Measurements from ENCODE around the gene AZU1.

Gene AZU1, protein sequence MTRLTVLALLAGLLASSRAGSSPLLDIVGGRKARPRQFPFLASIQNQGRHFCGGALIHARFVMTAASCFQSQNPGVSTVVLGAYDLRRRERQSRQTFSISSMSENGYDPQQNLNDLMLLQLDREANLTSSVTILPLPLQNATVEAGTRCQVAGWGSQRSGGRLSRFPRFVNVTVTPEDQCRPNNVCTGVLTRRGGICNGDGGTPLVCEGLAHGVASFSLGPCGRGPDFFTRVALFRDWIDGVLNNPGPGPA

DNA sequence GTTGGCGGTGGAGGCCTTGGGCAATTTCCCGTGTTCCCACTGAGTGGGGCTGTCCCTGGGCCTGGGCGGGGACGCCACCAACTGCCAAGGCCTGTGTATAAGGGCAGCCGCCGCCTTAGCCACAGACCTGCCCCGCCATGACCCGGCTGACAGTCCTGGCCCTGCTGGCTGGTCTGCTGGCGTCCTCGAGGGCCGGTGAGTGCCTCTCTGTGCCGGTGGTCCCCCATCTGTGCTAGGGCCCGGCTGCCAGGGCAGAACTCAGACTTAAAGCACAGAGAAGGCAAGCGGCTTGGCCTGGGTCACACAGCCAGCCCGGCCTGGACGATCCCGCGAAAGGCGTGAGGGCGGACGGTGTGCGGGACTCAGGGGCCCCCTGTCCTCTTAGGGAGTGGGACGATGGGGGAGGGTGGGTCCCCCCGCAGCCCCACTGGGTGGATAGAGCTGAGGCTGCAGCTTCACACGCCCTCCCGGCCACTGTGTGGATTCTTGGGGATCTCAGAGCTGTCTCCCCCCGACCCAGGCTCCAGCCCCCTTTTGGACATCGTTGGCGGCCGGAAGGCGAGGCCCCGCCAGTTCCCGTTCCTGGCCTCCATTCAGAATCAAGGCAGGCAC, at the start of gene AZU1:
Gene AZU1, plus strand, starts transcription at position 128 of the 612 bp plus-strand sequence. Its CDS starts 10 bp downstream, at position 138.
- Mint-ChIP-seq H3K4me1 (no peaks in the 10 kb centered on the region), H3K27me3 (peaks cover 12% of the 10 kb centered on the region), H3K36me3 (ENCODE audit: insufficient read depth) (peaks cover 3% of the 10 kb centered on the region), H3K4me3 (no peak within 1 kb of the TSS), H3K9me3 (no peaks in the 10 kb centered on the region), H3K27ac (ENCODE audit: low read depth) (no peak within 1 kb of the TSS)
- ATAC-seq (replicated peaks; ENCODE audit: extremely low read depth, poor library complexity, severe bottlenecking) (no peak), DNase-seq (ENCODE audit: low spot score in 2 of 2) (no peak)

DNA sequence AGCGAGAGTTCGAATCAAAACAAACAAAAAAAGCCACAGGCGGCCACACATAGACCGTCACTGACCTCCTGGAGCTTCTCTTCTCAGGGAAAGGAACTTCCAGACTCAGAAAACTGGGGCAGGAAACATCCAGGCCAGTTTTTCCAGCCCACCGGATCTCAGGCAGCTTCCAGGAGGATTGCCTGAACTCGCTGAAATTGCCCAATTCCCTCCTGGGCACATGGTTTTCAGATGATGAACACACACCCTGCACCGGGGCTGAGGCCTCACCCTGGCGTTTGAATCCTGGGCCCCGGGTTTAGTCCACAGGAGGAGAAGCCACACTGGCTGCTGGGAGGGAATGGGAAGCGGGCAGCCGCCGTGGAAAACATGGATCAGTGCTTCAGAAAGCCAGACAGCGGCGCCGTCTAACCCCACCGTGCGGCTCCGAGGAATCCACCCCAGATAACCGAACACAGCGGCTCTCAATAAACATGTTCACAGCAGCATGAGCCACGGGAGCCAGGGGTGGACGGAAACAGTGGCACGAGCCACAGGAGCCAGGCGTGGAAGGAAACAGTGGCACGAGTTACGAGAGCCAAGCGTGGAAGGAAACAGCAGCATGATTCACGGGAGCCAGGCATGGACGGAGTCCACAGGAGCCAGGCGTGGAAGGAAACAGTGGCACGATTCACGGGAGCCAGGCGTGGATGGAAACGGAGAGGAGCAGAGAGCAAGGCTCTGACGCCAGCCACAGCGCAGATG, 48.6 kb upstream of the AZU1 start:
- no peak for ATAC-seq (replicated peaks; ENCODE audit: extremely low read depth, poor library complexity, severe bottlenecking)
- H3K27me3 Mint-ChIP-seq, result peaks cover 14% of the 10 kb centered on the region
- no peak for DNase-seq (ENCODE audit: low spot score in 2 of 2)
- H3K9me3 Mint-ChIP-seq, result no peaks in the 10 kb centered on the region
- no peak overlapping the region for H3K27ac Mint-ChIP-seq (ENCODE audit: low read depth)
- H3K36me3 Mint-ChIP-seq (ENCODE audit: insufficient read depth), result no peaks in the 10 kb centered on the region
- H3K4me1 Mint-ChIP-seq, result no peaks in the 10 kb centered on the region
- no peak overlapping the region for H3K4me3 Mint-ChIP-seq

DNA sequence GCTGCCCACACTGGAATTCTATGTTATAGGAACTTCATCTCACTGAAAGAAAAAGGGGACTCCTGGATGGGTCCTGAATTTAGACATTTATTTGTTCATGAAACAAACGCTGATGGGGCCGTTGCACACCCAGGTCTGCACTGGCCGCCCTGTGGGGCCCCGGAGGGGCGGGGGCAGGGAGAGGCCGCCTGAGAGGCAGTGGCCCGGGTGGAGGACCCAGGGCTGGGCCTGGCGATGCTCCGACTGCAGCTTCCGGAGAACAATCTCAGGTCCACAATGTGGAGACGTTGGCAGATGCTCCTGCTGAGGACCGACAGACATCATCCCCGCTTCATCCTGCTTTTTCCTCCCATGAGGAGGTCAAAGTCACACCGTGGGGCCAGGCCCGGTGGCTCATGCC, 46.7 kb upstream of the AZU1 start:
- H3K9me3 Mint-ChIP-seq, result no peaks in the 10 kb centered on the region
- H3K27me3 Mint-ChIP-seq, result peaks cover 14% of the 10 kb centered on the region
- DNase-seq (ENCODE audit: low spot score in 2 of 2) (no peak), ATAC-seq (replicated peaks; ENCODE audit: extremely low read depth, poor library complexity, severe bottlenecking) (no peak)
- no peak overlapping the region for H3K4me3 Mint-ChIP-seq
- no peaks in the 10 kb centered on the region for H3K36me3 Mint-ChIP-seq (ENCODE audit: insufficient read depth)
- no peak overlapping the region for H3K27ac Mint-ChIP-seq (ENCODE audit: low read depth)
- no peaks in the 10 kb centered on the region for H3K4me1 Mint-ChIP-seq

DNA sequence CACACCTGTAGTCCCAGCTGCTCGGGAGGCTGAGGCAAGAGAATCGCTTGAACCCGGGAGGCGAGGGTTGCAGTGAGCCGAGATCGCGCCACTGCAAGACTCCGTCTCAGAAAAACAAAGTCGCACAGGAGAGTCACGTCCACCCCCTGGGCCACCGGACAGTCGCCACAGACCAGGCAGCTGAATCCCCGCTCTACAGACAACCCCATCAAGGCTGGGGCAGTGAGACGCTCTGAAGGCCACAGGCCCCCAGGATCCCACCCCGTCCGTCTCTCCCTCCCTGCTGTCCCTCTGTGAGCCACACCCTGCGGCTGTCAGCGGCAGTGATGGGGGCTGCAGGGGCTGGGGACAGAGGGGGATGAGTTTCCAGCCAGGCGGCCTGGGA, 45.8 kb upstream of the AZU1 start:
- H3K9me3 Mint-ChIP-seq, result no peaks in the 10 kb centered on the region
- no peak for ATAC-seq (replicated peaks; ENCODE audit: extremely low read depth, poor library complexity, severe bottlenecking)

DNA sequence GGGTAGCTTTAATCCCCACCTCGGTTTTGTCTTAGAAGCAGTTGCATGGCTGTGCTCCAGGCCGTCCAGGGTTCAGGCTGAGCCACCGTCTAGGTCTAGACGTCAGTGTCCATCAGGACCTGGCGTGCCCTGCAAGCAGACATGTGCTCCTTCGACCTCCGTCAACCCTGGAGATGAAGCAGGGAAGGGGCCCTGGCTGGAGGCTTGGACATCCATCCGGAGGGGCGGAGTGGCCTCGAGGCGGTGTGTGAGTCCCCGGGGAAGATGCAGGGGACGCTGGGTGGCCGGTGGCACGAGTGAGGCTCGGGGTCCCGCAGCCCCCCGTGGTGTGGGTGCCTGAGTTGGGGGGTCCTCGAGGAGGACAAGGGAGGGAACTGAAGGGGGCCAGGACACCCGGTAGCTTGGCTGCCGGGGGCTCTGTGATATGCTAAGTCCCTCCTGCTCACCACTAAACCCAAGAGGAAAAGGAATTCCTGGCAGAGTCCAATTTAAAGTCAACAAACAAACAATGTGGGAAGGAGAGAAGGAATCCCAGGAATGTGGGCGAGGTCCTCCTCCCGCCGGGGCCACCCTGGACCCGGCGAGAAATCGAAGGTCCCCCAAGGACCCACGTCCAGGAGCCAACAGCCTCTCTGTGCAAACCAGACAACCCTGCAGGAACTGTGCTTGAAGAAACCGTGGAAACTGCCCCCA, 45.3 kb upstream of the AZU1 start:
- no peak for ATAC-seq (replicated peaks; ENCODE audit: extremely low read depth, poor library complexity, severe bottlenecking)
- DNase-seq (ENCODE audit: low spot score in 2 of 2), result no peak
- Mint-ChIP-seq H3K4me3 (no peak overlapping the region), H3K4me1 (no peaks in the 10 kb centered on the region), H3K36me3 (ENCODE audit: insufficient read depth) (no peaks in the 10 kb centered on the region), H3K27me3 (peaks cover 14% of the 10 kb centered on the region), H3K27ac (ENCODE audit: low read depth) (no peak overlapping the region), H3K9me3 (no peaks in the 10 kb centered on the region)

More for the DNA sequence above, 45.8 kb upstream of the AZU1 start:
- Mint-ChIP-seq H3K36me3 (ENCODE audit: insufficient read depth) (no peaks in the 10 kb centered on the region), H3K4me3 (no peak overlapping the region), H3K27ac (ENCODE audit: low read depth) (no peak overlapping the region), H3K4me1 (no peaks in the 10 kb centered on the region), H3K27me3 (peaks cover 14% of the 10 kb centered on the region)
- no peak for DNase-seq (ENCODE audit: low spot score in 2 of 2)

DNA sequence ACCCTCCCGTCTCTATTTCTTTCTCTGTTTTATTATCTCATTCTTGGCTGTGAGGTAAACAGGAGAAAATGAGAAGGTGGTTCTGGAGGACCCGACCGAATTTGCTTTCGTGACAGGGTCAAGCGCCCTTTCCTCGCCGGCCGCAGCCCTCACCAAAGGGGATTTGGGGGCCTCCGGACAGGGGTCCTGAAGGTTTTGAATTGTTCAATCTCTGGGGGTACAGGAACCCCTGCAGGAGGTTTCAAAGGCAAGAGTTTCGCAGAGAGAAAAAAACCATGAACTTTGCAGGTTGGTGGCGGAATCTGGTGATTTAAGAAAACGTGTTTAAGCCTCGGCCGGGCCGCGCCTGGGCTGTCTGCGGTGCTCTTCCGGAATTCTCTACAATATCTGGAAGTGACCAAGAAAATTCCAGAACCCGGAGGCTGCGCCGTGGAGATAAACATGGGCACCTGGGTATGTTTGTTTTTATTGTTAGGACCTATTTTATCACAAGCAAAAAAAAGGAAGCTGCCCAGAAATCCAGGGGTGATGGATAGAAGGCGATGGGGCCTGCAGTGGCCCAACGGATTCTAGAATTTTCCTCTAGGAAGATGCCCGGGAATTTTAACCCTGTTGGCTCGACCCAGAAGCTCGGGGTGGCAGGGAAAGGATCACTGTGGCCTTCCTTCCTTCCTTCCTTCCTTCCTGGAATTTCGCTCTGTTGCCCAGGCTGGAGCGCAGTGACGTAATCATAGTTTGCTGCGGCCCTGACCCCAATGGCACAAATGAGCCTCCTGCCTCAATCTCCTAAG, 44.6 kb upstream of the AZU1 start:
- Mint-ChIP-seq H3K27me3 (peaks cover 14% of the 10 kb centered on the region), H3K4me1 (no peaks in the 10 kb centered on the region), H3K27ac (ENCODE audit: low read depth) (no peak overlapping the region), H3K36me3 (ENCODE audit: insufficient read depth) (peaks cover 1% of the 10 kb centered on the region), H3K9me3 (no peaks in the 10 kb centered on the region), H3K4me3 (no peak overlapping the region)
- no peak for DNase-seq (ENCODE audit: low spot score in 2 of 2)
- ATAC-seq (replicated peaks; ENCODE audit: extremely low read depth, poor library complexity, severe bottlenecking), result no peak

DNA sequence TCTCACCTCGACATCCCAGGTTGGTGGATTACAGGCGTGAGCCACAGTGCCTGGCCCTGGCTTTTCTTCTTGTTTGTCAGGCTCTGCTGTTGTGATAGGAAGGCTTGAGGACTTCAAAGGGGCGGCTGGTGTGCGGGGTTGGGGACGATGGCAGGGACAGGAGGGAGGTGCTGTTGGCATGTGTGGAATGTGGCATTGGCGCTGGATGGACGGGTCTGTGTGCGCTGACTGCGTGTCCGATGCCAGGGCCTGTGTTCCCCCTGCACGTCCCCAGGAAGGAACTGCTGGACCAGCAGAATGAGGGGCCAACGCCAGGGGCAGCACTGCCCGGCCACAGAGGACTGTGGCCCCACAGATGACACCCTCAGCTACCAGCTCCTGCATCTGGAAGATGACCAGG, 43.1 kb upstream of the AZU1 start:
- H3K27ac Mint-ChIP-seq (ENCODE audit: low read depth), result no peak overlapping the region
- peaks cover 1% of the 10 kb centered on the region for H3K36me3 Mint-ChIP-seq (ENCODE audit: insufficient read depth)
- peaks cover 7% of the 10 kb centered on the region for H3K27me3 Mint-ChIP-seq
- no peak for ATAC-seq (replicated peaks; ENCODE audit: extremely low read depth, poor library complexity, severe bottlenecking)
- no peaks in the 10 kb centered on the region for H3K9me3 Mint-ChIP-seq
- no peak for DNase-seq (ENCODE audit: low spot score in 2 of 2)
- no peak overlapping the region for H3K4me3 Mint-ChIP-seq
- H3K4me1 Mint-ChIP-seq, result no peaks in the 10 kb centered on the region

DNA sequence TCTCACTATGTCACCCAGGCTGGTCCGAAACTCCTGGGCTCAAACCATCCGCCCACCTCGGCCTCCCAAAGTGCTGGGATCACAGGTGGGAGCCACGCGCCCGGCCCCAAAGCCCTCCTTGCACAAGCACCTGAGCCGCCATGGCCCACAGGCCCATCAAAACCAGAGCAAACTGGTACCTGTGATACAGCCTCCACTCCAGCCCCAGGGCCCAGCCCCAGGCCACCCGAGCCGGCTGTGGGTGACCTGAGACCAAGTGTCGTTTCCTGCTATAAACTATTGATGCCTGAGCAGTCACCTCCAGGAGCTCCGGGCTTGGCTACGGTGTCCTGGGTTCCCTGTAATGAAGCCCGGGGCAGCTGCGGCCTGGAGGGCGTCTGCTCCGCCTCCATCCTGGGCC, 40.1 kb upstream of the AZU1 start:
- Mint-ChIP-seq H3K9me3 (no peaks in the 10 kb centered on the region), H3K36me3 (ENCODE audit: insufficient read depth) (peaks cover 1% of the 10 kb centered on the region), H3K4me3 (no peak overlapping the region), H3K27me3 (no peaks in the 10 kb centered on the region), H3K27ac (ENCODE audit: low read depth) (no peak overlapping the region), H3K4me1 (no peaks in the 10 kb centered on the region)
- DNase-seq (ENCODE audit: low spot score in 2 of 2) (no peak), ATAC-seq (replicated peaks; ENCODE audit: extremely low read depth, poor library complexity, severe bottlenecking) (no peak)

DNA sequence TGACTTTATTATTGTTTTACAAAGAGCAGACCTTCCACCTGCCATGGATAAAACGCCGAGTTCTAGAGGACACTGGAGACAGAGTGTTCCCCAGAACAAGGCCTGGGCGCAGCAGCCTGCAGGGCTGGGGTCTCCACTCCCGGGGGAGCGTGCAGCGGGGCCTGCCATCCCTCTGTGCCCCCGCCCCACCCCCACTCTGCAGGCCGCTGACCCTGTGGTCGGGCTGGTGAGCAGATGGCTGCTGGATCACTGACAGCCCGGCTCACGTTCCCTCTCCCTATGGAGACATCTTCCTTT, 39.0 kb upstream of the AZU1 start:
- ATAC-seq (replicated peaks; ENCODE audit: extremely low read depth, poor library complexity, severe bottlenecking), result no peak

DNA sequence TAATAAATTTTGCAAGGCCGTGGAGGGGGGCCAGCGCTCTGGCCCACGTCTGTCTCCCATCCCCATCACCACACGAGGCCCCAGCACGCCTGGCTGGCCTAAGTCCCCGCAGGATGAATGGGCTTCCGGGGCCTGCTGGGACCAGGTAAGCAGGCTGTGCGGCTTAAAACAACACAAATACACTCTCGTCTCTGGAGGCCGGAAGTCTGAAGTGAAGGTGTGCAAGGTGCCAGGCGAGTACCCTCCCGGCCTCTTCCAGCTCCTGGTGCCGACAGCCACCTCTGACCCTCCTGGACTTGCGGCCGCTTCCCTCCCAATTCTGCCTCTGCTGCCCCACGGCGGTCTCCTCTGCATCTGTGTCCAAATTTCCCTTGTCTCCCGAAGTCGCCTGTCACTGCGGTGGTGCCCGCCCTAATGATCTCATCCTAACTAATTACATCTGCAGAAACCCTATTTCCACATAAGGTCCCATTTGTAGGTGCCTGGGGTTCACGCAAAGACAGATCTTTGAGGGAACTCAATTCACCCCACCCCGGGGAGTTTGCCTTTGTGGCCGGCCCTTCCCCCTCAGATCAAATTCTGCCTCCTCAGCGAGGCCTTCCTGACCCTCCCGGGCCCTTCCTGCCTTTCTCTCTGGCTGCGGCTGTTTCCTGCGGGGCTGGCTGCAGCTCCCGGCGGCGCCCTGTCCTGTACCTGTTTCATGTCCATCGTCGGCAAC, 38.5 kb upstream of the AZU1 start:
- Mint-ChIP-seq H3K27ac (ENCODE audit: low read depth) (no peak overlapping the region), H3K4me3 (no peak overlapping the region), H3K36me3 (ENCODE audit: insufficient read depth) (peaks cover 1% of the 10 kb centered on the region), H3K9me3 (no peaks in the 10 kb centered on the region), H3K4me1 (no peaks in the 10 kb centered on the region), H3K27me3 (no peaks in the 10 kb centered on the region)
- no peak for ATAC-seq (replicated peaks; ENCODE audit: extremely low read depth, poor library complexity, severe bottlenecking)
- no peak for DNase-seq (ENCODE audit: low spot score in 2 of 2)

More for the DNA sequence above, 39.0 kb upstream of the AZU1 start:
- Mint-ChIP-seq H3K27me3 (no peaks in the 10 kb centered on the region), H3K4me3 (no peak overlapping the region), H3K36me3 (ENCODE audit: insufficient read depth) (peaks cover 1% of the 10 kb centered on the region), H3K9me3 (no peaks in the 10 kb centered on the region), H3K27ac (ENCODE audit: low read depth) (no peak overlapping the region), H3K4me1 (no peaks in the 10 kb centered on the region)
- DNase-seq (ENCODE audit: low spot score in 2 of 2), result no peak

DNA sequence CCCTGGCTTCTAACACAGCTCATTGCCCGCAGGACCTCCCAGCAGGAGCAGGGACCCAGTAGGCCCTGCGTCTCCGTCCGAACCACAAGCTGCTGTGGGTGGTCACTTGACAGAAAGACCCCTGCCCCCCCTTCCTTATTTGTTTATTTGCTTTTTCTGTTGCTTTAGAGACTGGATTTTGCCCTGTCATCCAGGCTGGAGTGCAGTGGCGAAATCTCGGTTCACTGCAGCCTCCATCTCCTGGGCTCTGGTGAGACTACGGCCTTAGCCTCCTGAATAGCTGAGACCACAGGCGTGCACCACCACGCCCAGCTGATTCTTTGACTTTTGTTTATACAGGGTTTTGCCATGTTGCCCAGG, 38.0 kb upstream of the AZU1 start:
- Mint-ChIP-seq H3K9me3 (no peaks in the 10 kb centered on the region), H3K27ac (ENCODE audit: low read depth) (no peak overlapping the region), H3K36me3 (ENCODE audit: insufficient read depth) (peaks cover 1% of the 10 kb centered on the region), H3K4me1 (no peaks in the 10 kb centered on the region), H3K4me3 (no peak overlapping the region), H3K27me3 (no peaks in the 10 kb centered on the region)
- DNase-seq (ENCODE audit: low spot score in 2 of 2) (no peak), ATAC-seq (replicated peaks; ENCODE audit: extremely low read depth, poor library complexity, severe bottlenecking) (no peak)

Data from central memory CD8-positive, alpha-beta T cell (primary cell).